SK-N-SH treated with all-trans-retinoic acid at 6 μM for 48 hours (cell line): ENCODE data around the gene PHACTR3.

Source experiments
- ATAC-seq: fragments of 200-7000 bp; cut with Tn5 transposase; 3 replicates; pipeline ENCODE4 v1.9.1; 2020; ENCODE audit warnings: mild to moderate bottlenecking, moderate library complexity
- ARNTL ChIP-seq: fragments of 450-650 bp; formaldehyde crosslinking; IDR thresholded peaks from 2 replicates; pipeline ENCODE4 v1.5.0; 2020; ENCODE audit warnings: low read depth, mild to moderate bottlenecking, moderate library complexity, borderline replicate concordance
- BACH2 ChIP-seq: fragments of 250-450 bp; sonication (Bioruptor Pico); IDR thresholded peaks from 2 replicates; pipeline ENCODE4 v1.9.0; 2021; ENCODE audit warnings: mild to moderate bottlenecking, borderline replicate concordance
- CREB5 ChIP-seq: fragments of 250-450 bp; sonication (Bioruptor Pico); IDR thresholded peaks from 2 replicates; pipeline ENCODE4 v1.5.1; 2020; ENCODE audit warnings: low read depth, mild to moderate bottlenecking, moderate library complexity
- CSDC2 ChIP-seq: fragments of 250-450 bp; sonication (Bioruptor Pico); IDR thresholded peaks from 2 replicates; pipeline ENCODE4 v1.5.0; 2020; ENCODE audit warnings: mild to moderate bottlenecking, moderate library complexity
- CSRNP3 ChIP-seq: fragments of 250-450 bp; sonication (Bioruptor Pico); IDR thresholded peaks from 2 replicates; pipeline ENCODE4 v1.5.1; 2021; ENCODE audit warnings: mild to moderate bottlenecking, moderate library complexity
- ESRRG ChIP-seq: fragments of 250-450 bp; sonication (Bioruptor Pico); IDR thresholded peaks from 2 replicates; pipeline ENCODE4 v1.6.1; 2021; ENCODE audit warnings: mild to moderate bottlenecking
- GLIS3 ChIP-seq: fragments of 250-450 bp; sonication (Bioruptor Pico); IDR thresholded peaks from 2 replicates; pipeline ENCODE4 v1.5.0; 2020; ENCODE audit warnings: mild to moderate bottlenecking, moderate library complexity
- ISL1 ChIP-seq: fragments of 250-450 bp; sonication (Bioruptor Pico); IDR thresholded peaks from 2 replicates; pipeline ENCODE4 v2.1.2; 2022; ENCODE audit warnings: mild to moderate bottlenecking, moderate library complexity
- OSR1 ChIP-seq: fragments of 250-450 bp; sonication (Bioruptor Pico); IDR thresholded peaks from 2 replicates; pipeline ENCODE4 v1.8.0; 2022; ENCODE audit warnings: moderate library complexity, mild to moderate bottlenecking, inconsistent platforms
- PATZ1 ChIP-seq: fragments of 250-450 bp; sonication (Bioruptor Pico); IDR thresholded peaks from 2 replicates; pipeline ENCODE4 v1.8.0; 2020; ENCODE audit warnings: mild to moderate bottlenecking, moderate library complexity, borderline replicate concordance
- PPARA ChIP-seq: fragments of 250-450 bp; sonication (Bioruptor Pico); IDR thresholded peaks from 2 replicates; pipeline ENCODE4 v1.5.0; 2020; ENCODE audit warnings: mild to moderate bottlenecking, borderline replicate concordance
- RARB ChIP-seq: fragments of 250-450 bp; sonication (Bioruptor Pico); IDR thresholded peaks from 2 replicates; pipeline ENCODE4 v1.8.0; 2021; ENCODE audit warnings: mild to moderate bottlenecking, moderate library complexity
- SNAI2 ChIP-seq: fragments of 250-450 bp; sonication (Bioruptor Pico); IDR thresholded peaks from 2 replicates; pipeline ENCODE4 v1.5.0; 2020; ENCODE audit warnings: mild to moderate bottlenecking, moderate library complexity
- TCF4 ChIP-seq: fragments of 250-450 bp; sonication (Bioruptor Pico); IDR thresholded peaks from 2 replicates; pipeline ENCODE4 v1.8.0; 2021; ENCODE audit warnings: mild to moderate bottlenecking, moderate library complexity, borderline replicate concordance
- TOX ChIP-seq: fragments of 250-450 bp; sonication (Bioruptor Pico); IDR thresholded peaks from 2 replicates; pipeline ENCODE4 v1.8.0; 2021; ENCODE audit warnings: mild to moderate bottlenecking, moderate library complexity, borderline replicate concordance
- TSHZ2 ChIP-seq: fragments of 250-450 bp; sonication (Bioruptor Pico); IDR thresholded peaks from 2 replicates; pipeline ENCODE4 v1.5.0; 2020; ENCODE audit warnings: mild to moderate bottlenecking, moderate library complexity
- ZFP3 ChIP-seq: fragments of 250-450 bp; sonication (Bioruptor Pico); IDR thresholded peaks from 2 replicates; pipeline ENCODE4 v1.5.0; 2020; ENCODE audit warnings: mild to moderate bottlenecking, moderate library complexity
- ZFP30 ChIP-seq: fragments of 450-650 bp; formaldehyde crosslinking; IDR thresholded peaks from 2 replicates; pipeline ENCODE4 v1.5.0; 2022; ENCODE audit warnings: mild to moderate bottlenecking, moderate library complexity
- ZNF565 ChIP-seq: fragments of 450-650 bp; formaldehyde crosslinking; conservative IDR thresholded peaks from 2 replicates; pipeline ENCODE4 v1.5.0; 2020; ENCODE audit warnings: low read depth, mild to moderate bottlenecking, moderate library complexity
- ZNF70 ChIP-seq: fragments of 450-650 bp; formaldehyde crosslinking; IDR thresholded peaks from 2 replicates; pipeline ENCODE4 v1.5.0; 2020; ENCODE audit warnings: mild to moderate bottlenecking, moderate library complexity

Gene PHACTR3

GRCh38 chr20:59814840-59815340 is 210.6 kb downstream of the PHACTR3 start:
- ATAC-seq = no peak
- TF ChIP-seq ISL1 (CRISPR knock-in tag) (no peak), ZNF70 (CRISPR knock-in tag) (no peak), CSDC2 (CRISPR knock-in tag) (no peak), ESRRG (no peak), GLIS3 (no peak), CSRNP3 (CRISPR knock-in tag) (no peak), ZFP3 (no peak), ZFP30 (CRISPR knock-in tag) (no peak)

- ATAC-seq = no peak
Observed at GRCh38 chr20:59816146-59816738, 211.9 kb downstream of the PHACTR3 start.

More at GRCh38 chr20:59816146-59816738, 211.9 kb downstream of the PHACTR3 start:
- TF ChIP-seq ZFP30 (CRISPR knock-in tag) (no peak), SNAI2 (CRISPR knock-in tag) (no peak), CSRNP3 (CRISPR knock-in tag) (no peak), PATZ1 (no peak), ISL1 (CRISPR knock-in tag) (no peak), CREB5 (no peak), CSDC2 (CRISPR knock-in tag) (no peak), TSHZ2 (CRISPR knock-in tag) (no peak), ZNF565 (CRISPR knock-in tag) (no peak), PPARA (CRISPR knock-in tag) (no peak), TCF4 (CRISPR knock-in tag) (no peak), ZNF70 (CRISPR knock-in tag) (no peak), TOX (CRISPR knock-in tag) (no peak), BACH2 (CRISPR knock-in tag) (no peak), GLIS3 (no peak), RARB (no peak), OSR1 (CRISPR knock-in tag) (no peak), ARNTL (CRISPR knock-in tag) (no peak)
